GM18526 (cell line): Measurements from ENCODE around the gene DAZAP1.

ENCODE experiments used
- POLR2A ChIP-seq: IDR thresholded peaks from 3 replicates; pipeline ENCODE4 v1.6.1; 2011; ENCODE audit not compliant: insufficient read length; ENCODE audit errors: extremely low read depth

DAZAP1 gene

GRCh38 chr19:1460033-1460995 is 52.9 kb downstream of the DAZAP1 start:
- no peak for TF ChIP-seq POLR2A

DNA sequence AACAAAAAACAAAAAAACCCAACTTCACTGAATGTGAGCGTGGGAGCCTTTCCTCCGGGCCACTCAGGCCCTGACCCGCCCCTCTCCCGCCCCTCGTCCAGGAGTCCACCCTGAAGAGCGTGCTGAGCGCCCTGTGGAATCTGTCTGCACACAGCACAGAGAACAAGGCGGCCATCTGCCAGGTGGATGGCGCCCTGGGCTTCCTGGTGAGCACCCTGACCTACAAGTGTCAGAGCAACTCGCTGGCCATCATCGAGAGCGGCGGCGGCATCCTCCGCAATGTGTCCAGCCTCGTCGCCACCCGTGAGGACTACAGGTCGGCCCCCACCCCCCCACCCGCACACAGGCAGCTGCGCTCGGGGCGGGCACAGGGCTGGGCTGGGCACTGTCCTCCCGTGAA is 54.5 kb downstream of the DAZAP1 start:
- TF ChIP-seq POLR2A: no peak

DNA sequence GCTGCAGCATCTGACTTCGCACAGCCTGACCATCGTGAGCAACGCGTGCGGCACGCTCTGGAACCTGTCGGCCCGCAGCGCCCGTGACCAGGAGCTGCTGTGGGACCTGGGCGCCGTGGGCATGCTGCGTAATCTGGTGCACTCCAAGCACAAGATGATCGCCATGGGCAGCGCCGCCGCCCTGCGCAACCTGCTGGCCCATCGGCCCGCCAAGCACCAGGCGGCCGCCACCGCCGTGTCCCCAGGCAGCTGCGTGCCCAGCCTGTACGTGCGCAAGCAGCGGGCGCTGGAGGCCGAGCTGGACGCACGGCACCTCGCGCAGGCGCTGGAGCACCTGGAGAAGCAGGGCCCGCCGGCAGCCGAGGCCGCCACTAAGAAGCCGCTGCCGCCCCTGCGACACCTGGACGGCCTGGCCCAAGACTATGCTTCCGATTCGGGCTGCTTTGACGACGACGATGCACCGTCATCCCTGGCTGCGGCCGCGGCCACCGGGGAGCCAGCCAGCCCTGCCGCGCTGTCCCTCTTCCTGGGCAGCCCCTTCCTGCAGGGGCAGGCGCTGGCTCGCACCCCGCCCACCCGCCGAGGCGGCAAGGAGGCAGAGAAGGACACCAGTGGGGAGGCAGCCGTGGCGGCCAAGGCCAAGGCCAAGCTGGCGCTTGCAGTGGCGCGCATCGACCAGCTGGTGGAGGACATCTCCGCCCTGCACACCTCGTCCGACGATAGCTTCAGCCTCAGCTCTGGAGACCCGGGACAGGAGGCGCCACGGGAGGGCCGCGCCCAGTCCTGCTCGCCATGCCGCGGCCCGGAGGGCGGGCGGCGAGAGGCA is 58.0 kb downstream of the DAZAP1 start:
- TF ChIP-seq POLR2A: no peak

DNA sequence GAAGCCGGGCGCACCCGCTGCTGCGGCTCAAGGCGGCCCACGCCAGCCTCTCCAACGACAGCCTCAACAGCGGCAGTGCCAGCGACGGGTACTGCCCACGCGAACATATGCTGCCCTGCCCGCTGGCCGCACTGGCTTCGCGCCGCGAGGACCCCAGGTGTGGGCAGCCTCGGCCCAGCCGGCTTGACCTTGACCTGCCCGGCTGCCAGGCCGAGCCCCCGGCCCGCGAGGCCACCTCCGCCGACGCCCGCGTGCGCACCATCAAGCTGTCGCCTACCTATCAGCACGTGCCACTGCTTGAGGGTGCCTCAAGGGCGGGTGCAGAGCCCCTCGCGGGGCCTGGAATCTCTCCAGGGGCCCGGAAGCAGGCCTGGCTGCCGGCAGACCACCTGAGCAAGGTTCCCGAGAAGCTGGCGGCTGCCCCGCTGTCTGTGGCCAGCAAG is 58.7 kb downstream of the DAZAP1 start:
- no peak for TF ChIP-seq POLR2A

DNA sequence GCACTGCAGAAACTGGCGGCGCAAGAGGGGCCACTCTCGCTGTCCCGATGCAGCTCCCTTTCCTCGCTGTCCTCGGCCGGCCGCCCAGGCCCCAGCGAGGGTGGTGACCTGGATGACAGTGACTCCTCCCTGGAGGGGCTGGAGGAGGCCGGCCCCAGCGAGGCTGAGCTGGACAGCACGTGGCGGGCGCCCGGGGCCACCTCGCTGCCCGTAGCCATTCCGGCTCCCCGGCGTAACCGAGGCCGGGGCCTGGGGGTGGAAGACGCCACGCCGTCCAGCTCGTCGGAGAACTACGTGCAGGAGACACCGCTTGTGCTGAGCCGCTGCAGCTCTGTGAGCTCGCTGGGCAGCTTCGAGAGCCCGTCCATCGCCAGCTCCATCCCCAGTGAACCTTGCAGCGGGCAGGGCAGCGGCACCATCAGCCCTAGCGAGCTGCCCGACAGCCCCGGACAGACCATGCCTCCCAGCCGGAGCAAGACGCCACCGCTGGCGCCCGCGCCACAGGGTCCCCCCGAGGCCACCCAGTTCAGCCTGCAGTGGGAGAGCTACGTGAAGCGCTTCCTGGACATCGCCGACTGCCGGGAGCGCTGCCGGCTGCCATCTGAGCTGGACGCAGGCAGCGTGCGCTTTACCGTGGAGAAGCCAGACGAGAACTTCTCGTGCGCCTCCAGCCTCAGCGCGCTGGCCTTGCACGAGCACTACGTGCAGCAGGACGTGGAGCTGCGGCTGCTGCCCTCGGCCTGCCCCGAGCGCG is 59.3 kb downstream of the DAZAP1 start:
- no peak for TF ChIP-seq POLR2A

GRCh38 chr19:1467215-1467489 is 59.8 kb downstream of the DAZAP1 start:
- no peak for TF ChIP-seq POLR2A

DNA sequence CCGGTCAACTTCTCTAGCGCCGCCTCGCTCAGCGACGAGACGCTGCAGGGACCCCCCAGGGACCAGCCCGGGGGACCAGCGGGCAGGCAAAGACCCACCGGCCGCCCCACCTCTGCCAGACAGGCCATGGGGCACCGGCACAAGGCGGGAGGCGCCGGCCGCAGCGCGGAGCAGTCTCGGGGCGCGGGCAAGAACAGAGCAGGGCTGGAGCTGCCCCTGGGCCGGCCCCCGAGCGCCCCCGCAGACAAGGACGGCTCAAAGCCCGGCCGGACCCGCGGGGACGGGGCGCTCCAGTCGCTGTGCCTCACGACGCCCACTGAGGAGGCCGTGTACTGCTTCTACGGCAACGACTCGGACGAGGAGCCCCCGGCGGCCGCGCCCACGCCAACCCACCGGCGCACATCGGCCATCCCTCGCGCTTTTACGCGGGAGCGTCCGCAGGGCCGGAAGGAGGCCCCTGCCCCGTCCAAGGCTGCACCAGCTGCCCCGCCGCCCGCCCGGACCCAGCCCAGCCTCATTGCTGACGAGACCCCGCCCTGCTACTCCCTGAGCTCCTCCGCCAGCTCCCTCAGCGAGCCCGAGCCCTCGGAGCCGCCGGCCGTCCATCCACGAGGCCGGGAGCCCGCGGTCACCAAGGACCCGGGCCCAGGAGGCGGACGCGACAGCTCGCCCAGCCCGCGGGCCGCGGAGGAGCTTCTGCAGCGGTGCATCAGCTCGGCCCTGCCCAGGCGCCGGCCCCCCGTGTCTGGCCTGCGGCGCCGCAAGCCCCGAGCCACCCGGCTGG is 60.3 kb downstream of the DAZAP1 start:
- TF ChIP-seq POLR2A: no peak

- TF ChIP-seq POLR2A: no peak
These were observed 61.0 kb downstream of the DAZAP1 start for GRCh38 chr19:1468274-1468820.

DNA sequence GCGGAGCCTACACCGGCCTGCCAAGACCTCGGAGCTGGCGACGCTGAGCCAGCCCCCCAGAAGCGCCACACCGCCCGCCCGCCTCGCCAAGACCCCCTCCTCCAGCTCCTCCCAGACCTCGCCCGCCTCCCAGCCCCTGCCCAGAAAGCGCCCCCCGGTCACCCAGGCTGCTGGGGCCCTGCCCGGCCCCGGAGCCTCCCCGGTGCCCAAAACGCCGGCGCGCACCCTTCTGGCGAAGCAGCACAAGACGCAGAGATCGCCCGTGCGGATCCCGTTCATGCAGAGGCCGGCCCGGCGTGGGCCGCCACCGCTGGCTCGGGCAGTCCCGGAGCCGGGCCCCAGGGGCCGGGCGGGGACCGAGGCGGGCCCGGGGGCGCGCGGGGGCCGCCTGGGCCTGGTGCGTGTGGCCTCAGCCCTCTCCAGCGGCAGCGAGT is 61.5 kb downstream of the DAZAP1 start:
- no peak for TF ChIP-seq POLR2A

DNA sequence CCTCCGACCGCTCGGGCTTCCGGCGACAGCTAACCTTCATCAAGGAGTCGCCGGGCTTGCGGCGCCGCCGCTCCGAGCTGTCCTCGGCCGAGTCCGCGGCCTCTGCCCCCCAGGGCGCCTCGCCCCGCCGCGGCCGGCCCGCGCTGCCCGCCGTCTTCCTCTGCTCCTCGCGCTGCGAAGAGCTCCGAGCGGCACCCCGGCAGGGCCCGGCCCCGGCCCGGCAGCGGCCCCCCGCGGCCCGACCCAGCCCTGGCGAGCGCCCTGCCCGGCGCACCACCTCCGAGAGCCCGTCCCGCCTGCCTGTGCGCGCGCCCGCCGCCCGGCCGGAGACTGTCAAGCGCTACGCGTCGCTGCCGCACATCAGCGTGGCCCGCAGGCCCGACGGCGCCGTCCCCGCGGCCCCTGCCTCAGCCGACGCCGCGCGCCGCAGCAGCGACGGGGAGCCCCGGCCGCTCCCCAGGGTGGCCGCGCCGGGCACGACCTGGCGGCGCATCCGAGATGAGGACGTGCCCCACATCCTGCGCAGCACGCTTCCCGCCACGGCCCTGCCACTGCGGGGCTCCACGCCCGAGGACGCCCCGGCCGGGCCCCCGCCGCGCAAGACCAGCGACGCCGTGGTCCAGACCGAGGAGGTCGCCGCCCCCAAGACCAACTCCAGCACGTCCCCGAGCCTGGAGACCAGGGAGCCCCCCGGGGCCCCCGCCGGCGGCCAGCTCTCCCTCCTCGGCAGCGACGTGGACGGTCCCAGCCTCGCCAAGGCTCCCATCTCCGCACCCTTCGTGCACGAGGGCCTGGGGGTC is 62.1 kb downstream of the DAZAP1 start:
- no peak for TF ChIP-seq POLR2A

GRCh38 chr19:1470055-1470304 is 62.6 kb downstream of the DAZAP1 start:
- TF ChIP-seq POLR2A: no peak

DNA sequence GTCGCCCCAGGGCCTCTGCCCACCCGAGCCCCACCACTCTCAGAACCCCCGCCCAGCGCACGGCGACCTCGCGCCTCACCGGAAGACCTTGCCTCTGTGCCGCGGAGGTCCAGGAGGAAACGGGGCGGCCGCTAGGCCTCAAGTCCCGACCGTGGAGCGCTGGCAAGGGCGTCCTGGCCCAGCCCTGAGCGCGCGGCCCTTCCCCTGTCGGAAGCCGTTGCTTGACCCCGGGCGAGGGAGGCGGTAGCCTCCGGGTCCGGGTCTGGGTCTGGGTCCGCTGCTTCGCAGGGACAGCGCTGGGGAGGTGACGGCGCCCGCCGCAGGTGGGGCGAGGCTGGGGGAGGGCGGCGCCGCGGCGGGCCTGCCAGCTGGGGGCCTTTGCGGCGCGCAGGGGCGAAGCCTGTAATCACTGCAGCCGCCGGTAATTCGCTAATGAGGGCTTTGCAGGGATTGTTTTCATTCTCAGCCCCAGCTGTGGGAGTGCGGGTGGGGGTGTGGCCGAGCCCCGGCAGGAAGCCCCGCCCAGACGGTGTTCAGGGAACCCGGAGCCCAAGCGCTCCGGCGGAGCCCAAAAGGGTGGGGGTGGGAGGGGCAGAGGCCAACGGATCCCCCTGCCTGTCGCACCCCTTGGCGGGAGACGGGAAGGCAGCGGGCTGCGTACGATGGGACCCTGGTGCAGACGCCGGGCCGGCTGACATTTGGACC is 63.1 kb downstream of the DAZAP1 start:
- TF ChIP-seq POLR2A: no peak

DNA sequence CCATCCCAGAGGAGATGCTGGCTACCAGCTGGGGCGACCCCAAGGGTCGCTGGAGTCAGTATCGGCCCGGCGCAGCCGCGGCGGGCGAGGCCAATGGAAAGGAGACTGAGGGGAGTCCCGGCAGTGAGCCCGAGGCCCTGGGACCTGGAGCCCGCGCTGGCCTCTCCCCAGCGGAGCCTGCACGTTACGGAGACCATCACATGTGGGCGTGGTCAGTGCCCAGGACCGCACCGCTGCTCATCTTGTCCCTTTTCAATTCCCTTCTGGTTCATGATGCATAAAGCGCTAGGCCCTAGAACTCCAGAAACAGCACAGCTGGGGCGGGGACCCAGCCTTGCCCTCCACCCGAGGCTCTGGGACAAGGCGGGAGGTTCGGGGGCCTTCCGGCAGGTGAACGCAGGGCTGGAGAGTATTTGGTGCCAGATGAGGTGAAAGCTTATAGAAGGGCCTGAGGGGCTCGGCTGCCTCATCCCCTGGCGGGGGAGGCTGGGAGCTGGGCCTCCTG is 63.7 kb downstream of the DAZAP1 start:
- no peak for TF ChIP-seq POLR2A
